GM12878 (cell line): ENCODE measurements around the gene SORCS1. TPM values are rescaled to one million over a fixed set of nuclear protein-coding genes. Genes with fewer than 3 reads are reported as not detected.
A peak's percentile ranks its signal among the peaks of the same experiment; 100 is the strongest.

Experiments used
- ATAC-seq: fragments of 200-7000 bp; cut with Tn5 transposase; 3 replicates; pipeline ENCODE4 v1.9.1; 2020; ENCODE audit warnings: mild to moderate bottlenecking, moderate library complexity
- BruUV-seq: library from RNA; stranded (reverse); fragments of 400-500 nt; replicated peaks from 2 replicates; lab custom pipeline; 2021; lab: Mats Ljungman, UMichigan
- CTCF ChIA-PET: fragments of 300-600 bp; sonication (Branson Sonifier 250); formaldehyde crosslinking; extraction: SDS; loops from one replicate; lab custom pipeline; 2021; ENCODE audit warnings: inconsistent platforms; lab: Yijun Ruan, JAX
- POLR2A ChIA-PET: fragments of 350-600 bp; formaldehyde crosslinking; extraction: SDS; loops from one replicate; lab custom pipeline; 2021; ENCODE audit warnings: inconsistent platforms; lab: Charles Lee
- RAD21 ChIA-PET: fragments of 300-600 bp; sonication (Branson Sonifier 250); formaldehyde crosslinking; loops from one replicate; lab custom pipeline; 2023; ENCODE audit warnings: antibody characterized with exemption; ENCODE audit not compliant: unreplicated experiment; lab: Charles Lee
- SMC1A ChIA-PET: fragments of 300-600 bp; sonication (Branson Sonifier 250); formaldehyde crosslinking; loops from one replicate; lab custom pipeline; 2023; ENCODE audit not compliant: unreplicated experiment, uncharacterized antibody; lab: Charles Lee
- DNase-seq: peaks from one replicate; pipeline ENCODE4 v3.0.0-alpha.2; 2011; ENCODE audit warnings: low read depth, low spot score
- FAIRE-seq: peaks from 3 replicates; lab custom pipeline; 2011; peaks lifted over from hg19 to GRCh38; lab: Jason Lieb, UNC
- H2AFZ ChIP-seq: 2 replicates; pipeline ENCODE4 v1.6.0; 2011; ENCODE audit warnings: low read depth, low read length, control low read depth; ENCODE audit not compliant: control insufficient read depth
- H3K27ac ChIP-seq: 2 replicates; pipeline ENCODE4 v1.5.1; 2011; ENCODE audit warnings: control low read depth; ENCODE audit not compliant: control insufficient read depth, insufficient read depth
- H3K27me3 ChIP-seq, 2 experiments: replicated peaks in 1 of 2; 2 replicates each; pipeline versions ENCODE4 v1.6.0 to v1.6.1; 2011; ENCODE audit warnings: low read length in 1 of 2; ENCODE audit not compliant: control insufficient read depth in 2 of 2, insufficient read depth in 2 of 2
- H3K36me3 ChIP-seq, 2 experiments: 2 replicates each; pipeline ENCODE4 v1.5.1; 2011; ENCODE audit warnings: low read length in 1 of 2; ENCODE audit not compliant: control insufficient read depth in 2 of 2, insufficient read depth in 2 of 2
- H3K4me1 ChIP-seq: 2 replicates; pipeline ENCODE4 v1.6.1; 2011; ENCODE audit warnings: mild to moderate bottlenecking, low read length, moderate library complexity, mixed read lengths; ENCODE audit not compliant: control insufficient read depth, insufficient read depth
- H3K4me2 ChIP-seq: 2 replicates; pipeline ENCODE4 v1.6.0; 2011; ENCODE audit warnings: control low read depth; ENCODE audit not compliant: control insufficient read depth, insufficient read depth
- H3K4me3 ChIP-seq: fragments of 200-600 bp; sonication (generic); 2 replicates; pipeline ENCODE4 v1.5.1; 2016
- H3K79me2 ChIP-seq: 2 replicates; pipeline ENCODE4 v1.6.0; 2011; ENCODE audit warnings: low read length; ENCODE audit not compliant: control insufficient read depth, insufficient read depth
- H3K9ac ChIP-seq: 2 replicates; pipeline ENCODE4 v1.8.0; 2011; ENCODE audit warnings: low read length, control low read depth, mixed read lengths; ENCODE audit not compliant: control insufficient read depth, insufficient read depth
- H3K9me3 ChIP-seq: replicated peaks from 3 replicates; pipeline ENCODE4 v1.5.1; 2011; ENCODE audit warnings: mild to moderate bottlenecking, low read length; ENCODE audit not compliant: control insufficient read depth, insufficient read depth
- H4K20me1 ChIP-seq: 2 replicates; pipeline ENCODE4 v1.6.0; 2011; ENCODE audit not compliant: control insufficient read depth, insufficient read depth
- BHLHE40 ChIP-seq, 2 experiments: fragments of 450-650 bp in 1 of 2; IDR thresholded peaks; 2 replicates each; pipeline ENCODE4 v1.6.1; 2011 to 2017; ENCODE audit warnings: low read depth in 2 of 2, borderline replicate concordance in 1 of 2, improper control_type of control experiment in 1 of 2, low read length in 1 of 2, mild to moderate bottlenecking in 1 of 2
- EZH2 ChIP-seq: IDR thresholded peaks from 2 replicates; pipeline ENCODE4 v1.6.1; 2012; ENCODE audit warnings: low read depth, mild to moderate bottlenecking, control low read depth, inconsistent platforms, low read length, borderline replicate concordance; ENCODE audit not compliant: control insufficient read depth
- GATAD2B ChIP-seq: fragments of 450-650 bp; conservative IDR thresholded peaks from 2 replicates; pipeline ENCODE4 v1.6.1; 2017; ENCODE audit warnings: low read depth, mild to moderate bottlenecking, moderate library complexity
- HDAC6 ChIP-seq: fragments of 200-600 bp; sonication (generic); IDR thresholded peaks from one replicate; pipeline ENCODE4 v1.8.0; 2017; ENCODE audit warnings: antibody characterized with exemption; ENCODE audit not compliant: unreplicated experiment
- IKZF1 ChIP-seq: fragments of 450-650 bp; conservative IDR thresholded peaks from 2 replicates; pipeline ENCODE4 v1.6.1; 2017; ENCODE audit warnings: antibody characterized with exemption, mild to moderate bottlenecking
- RELA ChIP-seq: fragments of 450-650 bp; IDR thresholded peaks from 2 replicates; pipeline ENCODE4 v1.8.0; 2014; ENCODE audit warnings: borderline replicate concordance; ENCODE audit not compliant: partially characterized antibody
- SREBF1 ChIP-seq: IDR thresholded peaks from 2 replicates; pipeline ENCODE4 v1.6.1; 2012; ENCODE audit warnings: mild to moderate bottlenecking, low read length
- STAT1 ChIP-seq: fragments of 450-650 bp; conservative IDR thresholded peaks from 2 replicates; pipeline ENCODE4 v1.6.1; 2014; ENCODE audit warnings: antibody characterized with exemption, mild to moderate bottlenecking
- SUPT20H ChIP-seq: IDR thresholded peaks from 2 replicates; pipeline ENCODE4 v1.6.1; 2011; ENCODE audit warnings: low read depth, mild to moderate bottlenecking, low read length, moderate library complexity, borderline replicate concordance; ENCODE audit not compliant: control insufficient read depth
- WGBS: methylation state at CpG from one replicate; pipeline ENCODE4 v1.1.6; 2016; ENCODE audit warnings: low lambda C conversion rate; ENCODE audit not compliant: insufficient replicate concordance, insufficient coverage; ENCODE audit errors: missing lambda C conversion rate; 5-methylcytosine and 5-hydroxymethylcytosine counted together
- in situ Hi-C: fragments of 300-500 bp; cut with MboI; formaldehyde crosslinking; loops from 9 replicates; pipeline ENCODE4 v1.14.3; 2018; ENCODE audit warnings: mixed read lengths
- intact Hi-C: fragments of 100-400 bp; cut with micrococcal nuclease; formaldehyde crosslinking; loops from one replicate; pipeline ENCODE4 v1.14.2; 2022; ENCODE audit not compliant: unreplicated experiment
- polyA plus RNA-seq, 11 experiments: library from polyadenylated mRNA; depleted of rRNA in 4 of 11; unstranded in 6 of 11; stranded (reverse) in 5 of 11; fragments of >200 nt; fragmentation: Nextera tagmentation in 4 of 11; fragmentation: Illumina TruSeq in 1 of 11; extraction: Ambion mirVana in 4 of 11; extraction: Trizol in 1 of 11; gene quantifications; 1 replicate in 1 of 11; 2 replicates in 10 of 11; pipeline versions ENCODE4 v1.2.1 to v1.2.3, GENCODE V29; 2011 to 2016; ENCODE audit warnings: inconsistent platforms in 2 of 11, missing spikeins in 2 of 11, low read depth in 1 of 11
- total RNA-seq, 4 experiments: library from RNA; depleted of rRNA in 3 of 4; stranded (reverse); fragments of >200 nt in 3 of 4; fragmentation: Illumina TruSeq in 1 of 4; extraction: Trizol in 1 of 4; gene quantifications; 2 replicates each; pipeline versions ENCODE4 v1.2.1 to v1.2.3, GENCODE V29; 2013 to 2021
- TF ChIP-seq, protein P1 (sequence below): IDR thresholded peaks from 2 replicates; pipeline ENCODE4 v1.6.1; 2011; ENCODE audit warnings: mild to moderate bottlenecking, low read depth, low read length, moderate library complexity; ENCODE audit not compliant: insufficient replicate concordance
- TF ChIP-seq, protein P2 (sequence below): fragments of 450-650 bp; IDR thresholded peaks from 2 replicates; pipeline ENCODE4 v1.6.1; 2017; ENCODE audit warnings: low read depth, mild to moderate bottlenecking, moderate library complexity
- TF ChIP-seq, protein P3 (sequence below): fragments of 450-650 bp; IDR thresholded peaks from 2 replicates; pipeline ENCODE4 v1.6.1; 2018; ENCODE audit warnings: mild to moderate bottlenecking, low read depth, moderate library complexity; ENCODE audit not compliant: partially characterized antibody
- TF ChIP-seq, protein P4 (sequence below): fragments of 450-650 bp; formaldehyde crosslinking; IDR thresholded peaks from 2 replicates; pipeline ENCODE4 v1.4.0; 2020; ENCODE audit warnings: mild to moderate bottlenecking, moderate library complexity

The SORCS1 gene
- total and polyA plus RNA-seq, 10 of the 15 experiments (the other 5 are each of a cell fraction or from before 2014, with no cell fraction given), result 0.02 to 9.6 (median 0.06) TPM; not detected in 3

DNA sequence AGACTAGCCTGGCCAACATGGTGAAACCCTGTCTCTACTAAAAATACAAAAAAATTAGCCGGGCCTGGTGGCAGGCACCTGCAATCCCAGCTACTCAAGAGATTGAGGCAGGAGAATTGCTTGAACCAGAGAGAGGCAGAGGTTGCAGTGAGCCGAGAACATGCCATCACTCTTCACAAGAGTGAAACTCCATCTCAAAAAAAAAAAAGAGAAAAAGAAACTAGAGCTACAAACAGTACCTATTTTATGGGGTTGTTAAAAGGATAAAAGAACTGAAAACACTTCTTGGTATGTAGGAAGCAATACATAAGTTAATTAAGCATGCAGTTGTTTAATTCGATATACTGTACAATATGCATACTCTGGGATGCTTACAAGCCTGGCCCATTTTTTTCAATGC is 216.9 kb downstream of the SORCS1 start:
- no peak overlapping the region for H3K4me3 ChIP-seq
- in situ Hi-C loops, result no loop called here
- H3K27me3 ChIP-seq, result no peaks in the 10 kb centered on the region
- H3K9ac ChIP-seq, result no peak overlapping the region
- no peak overlapping the region for H3K4me2 ChIP-seq
- H3K9me3 ChIP-seq, result peaks cover 3% of the 10 kb centered on the region; the same call in 2 of the 3 replicates
- no peaks in the 10 kb centered on the region for H3K4me1 ChIP-seq
- H2AFZ ChIP-seq, result no peak overlapping the region
- BruUV-seq, result no TSS peak
- intact Hi-C loops, result no loop called here
- POLR2A ChIA-PET, result interaction anchor here (0.5 kb wide), 1 partner anchor 11 kb away, joined by 3 read pairs; no protein-coding TSS in a partner anchor
- H3K36me3 ChIP-seq, result no peaks in the 10 kb centered on the region
- CTCF ChIA-PET, result interaction anchor here (0.7 to 1.0 kb wide), 2 partner anchors 33 to 78 kb away, joined by 3 to 4 read pairs; no protein-coding TSS in a partner anchor
- H3K27ac ChIP-seq, result no peak overlapping the region
- no peaks in the 10 kb centered on the region for H4K20me1 ChIP-seq
- no peaks in the 10 kb centered on the region for H3K79me2 ChIP-seq
- FAIRE-seq (no peak), DNase-seq (no peak), ATAC-seq (peak; percentile 56)
- RAD21 ChIA-PET, result interaction anchor here (0.9 kb wide), 1 partner anchor 12 kb away, joined by 3 read pairs; no protein-coding TSS in a partner anchor
- SMC1A ChIA-PET, result interaction anchor here (1.4 kb wide), 1 partner anchor 16 kb away, joined by 3 read pairs; no protein-coding TSS in a partner anchor
- 39% methylated on average over 3 of the region's 3 CpGs for WGBS
- TF ChIP-seq HDAC6 (no peak), EZH2 (no peak), SUPT20H (no peak), BHLHE40 (IDR thresholded peaks at IDR 0.05; ENCODE audit: borderline replicate concordance in 1 of 2, low read depth in 2 of 2, low read length in 1 of 2) (no peak), RELA (no peak), GATAD2B (no peak), SREBF1 (no peak), STAT1 (no peak), IKZF1 (no peak)
- TF ChIP-seq, protein P1, sequence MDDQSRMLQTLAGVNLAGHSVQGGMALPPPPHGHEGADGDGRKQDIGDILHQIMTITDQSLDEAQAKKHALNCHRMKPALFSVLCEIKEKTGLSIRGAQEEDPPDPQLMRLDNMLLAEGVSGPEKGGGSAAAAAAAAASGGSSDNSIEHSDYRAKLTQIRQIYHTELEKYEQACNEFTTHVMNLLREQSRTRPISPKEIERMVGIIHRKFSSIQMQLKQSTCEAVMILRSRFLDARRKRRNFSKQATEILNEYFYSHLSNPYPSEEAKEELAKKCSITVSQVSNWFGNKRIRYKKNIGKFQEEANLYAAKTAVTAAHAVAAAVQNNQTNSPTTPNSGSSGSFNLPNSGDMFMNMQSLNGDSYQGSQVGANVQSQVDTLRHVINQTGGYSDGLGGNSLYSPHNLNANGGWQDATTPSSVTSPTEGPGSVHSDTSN, result no peak
- TF ChIP-seq, protein P2, sequence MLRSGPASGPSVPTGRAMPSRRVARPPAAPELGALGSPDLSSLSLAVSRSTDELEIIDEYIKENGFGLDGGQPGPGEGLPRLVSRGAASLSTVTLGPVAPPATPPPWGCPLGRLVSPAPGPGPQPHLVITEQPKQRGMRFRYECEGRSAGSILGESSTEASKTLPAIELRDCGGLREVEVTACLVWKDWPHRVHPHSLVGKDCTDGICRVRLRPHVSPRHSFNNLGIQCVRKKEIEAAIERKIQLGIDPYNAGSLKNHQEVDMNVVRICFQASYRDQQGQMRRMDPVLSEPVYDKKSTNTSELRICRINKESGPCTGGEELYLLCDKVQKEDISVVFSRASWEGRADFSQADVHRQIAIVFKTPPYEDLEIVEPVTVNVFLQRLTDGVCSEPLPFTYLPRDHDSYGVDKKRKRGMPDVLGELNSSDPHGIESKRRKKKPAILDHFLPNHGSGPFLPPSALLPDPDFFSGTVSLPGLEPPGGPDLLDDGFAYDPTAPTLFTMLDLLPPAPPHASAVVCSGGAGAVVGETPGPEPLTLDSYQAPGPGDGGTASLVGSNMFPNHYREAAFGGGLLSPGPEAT, result no peak
- TF ChIP-seq, protein P3, sequence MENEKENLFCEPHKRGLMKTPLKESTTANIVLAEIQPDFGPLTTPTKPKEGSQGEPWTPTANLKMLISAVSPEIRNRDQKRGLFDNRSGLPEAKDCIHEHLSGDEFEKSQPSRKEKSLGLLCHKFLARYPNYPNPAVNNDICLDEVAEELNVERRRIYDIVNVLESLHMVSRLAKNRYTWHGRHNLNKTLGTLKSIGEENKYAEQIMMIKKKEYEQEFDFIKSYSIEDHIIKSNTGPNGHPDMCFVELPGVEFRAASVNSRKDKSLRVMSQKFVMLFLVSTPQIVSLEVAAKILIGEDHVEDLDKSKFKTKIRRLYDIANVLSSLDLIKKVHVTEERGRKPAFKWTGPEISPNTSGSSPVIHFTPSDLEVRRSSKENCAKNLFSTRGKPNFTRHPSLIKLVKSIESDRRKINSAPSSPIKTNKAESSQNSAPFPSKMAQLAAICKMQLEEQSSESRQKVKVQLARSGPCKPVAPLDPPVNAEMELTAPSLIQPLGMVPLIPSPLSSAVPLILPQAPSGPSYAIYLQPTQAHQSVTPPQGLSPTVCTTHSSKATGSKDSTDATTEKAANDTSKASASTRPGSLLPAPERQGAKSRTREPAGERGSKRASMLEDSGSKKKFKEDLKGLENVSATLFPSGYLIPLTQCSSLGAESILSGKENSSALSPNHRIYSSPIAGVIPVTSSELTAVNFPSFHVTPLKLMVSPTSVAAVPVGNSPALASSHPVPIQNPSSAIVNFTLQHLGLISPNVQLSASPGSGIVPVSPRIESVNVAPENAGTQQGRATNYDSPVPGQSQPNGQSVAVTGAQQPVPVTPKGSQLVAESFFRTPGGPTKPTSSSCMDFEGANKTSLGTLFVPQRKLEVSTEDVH, result no peak
- TF ChIP-seq, protein P4, sequence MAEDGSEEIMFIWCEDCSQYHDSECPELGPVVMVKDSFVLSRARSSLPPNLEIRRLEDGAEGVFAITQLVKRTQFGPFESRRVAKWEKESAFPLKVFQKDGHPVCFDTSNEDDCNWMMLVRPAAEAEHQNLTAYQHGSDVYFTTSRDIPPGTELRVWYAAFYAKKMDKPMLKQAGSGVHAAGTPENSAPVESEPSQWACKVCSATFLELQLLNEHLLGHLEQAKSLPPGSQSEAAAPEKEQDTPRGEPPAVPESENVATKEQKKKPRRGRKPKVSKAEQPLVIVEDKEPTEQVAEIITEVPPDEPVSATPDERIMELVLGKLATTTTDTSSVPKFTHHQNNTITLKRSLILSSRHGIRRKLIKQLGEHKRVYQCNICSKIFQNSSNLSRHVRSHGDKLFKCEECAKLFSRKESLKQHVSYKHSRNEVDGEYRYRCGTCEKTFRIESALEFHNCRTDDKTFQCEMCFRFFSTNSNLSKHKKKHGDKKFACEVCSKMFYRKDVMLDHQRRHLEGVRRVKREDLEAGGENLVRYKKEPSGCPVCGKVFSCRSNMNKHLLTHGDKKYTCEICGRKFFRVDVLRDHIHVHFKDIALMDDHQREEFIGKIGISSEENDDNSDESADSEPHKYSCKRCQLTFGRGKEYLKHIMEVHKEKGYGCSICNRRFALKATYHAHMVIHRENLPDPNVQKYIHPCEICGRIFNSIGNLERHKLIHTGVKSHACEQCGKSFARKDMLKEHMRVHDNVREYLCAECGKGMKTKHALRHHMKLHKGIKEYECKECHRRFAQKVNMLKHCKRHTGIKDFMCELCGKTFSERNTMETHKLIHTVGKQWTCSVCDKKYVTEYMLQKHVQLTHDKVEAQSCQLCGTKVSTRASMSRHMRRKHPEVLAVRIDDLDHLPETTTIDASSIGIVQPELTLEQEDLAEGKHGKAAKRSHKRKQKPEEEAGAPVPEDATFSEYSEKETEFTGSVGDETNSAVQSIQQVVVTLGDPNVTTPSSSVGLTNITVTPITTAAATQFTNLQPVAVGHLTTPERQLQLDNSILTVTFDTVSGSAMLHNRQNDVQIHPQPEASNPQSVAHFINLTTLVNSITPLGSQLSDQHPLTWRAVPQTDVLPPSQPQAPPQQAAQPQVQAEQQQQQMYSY (CRISPR knock-in tag), result no peak
